Activated T-cell treated with anti-CD3 and anti-CD28 coated beads, Interleukin-2, amount 50 U/mL, for 1 hour (primary cell): ENCODE results near the gene ARRDC2.
"Not testable (repeated sequence)": the region's sequence is repeated elsewhere in the genome, so short reads cannot be mapped to it uniquely, and the experiment has no call there.

Source experiments
- DNase-seq: peaks from one replicate; pipeline ENCODE4 v3.0.0-alpha.2; 2020

The ARRDC2 gene

DNA sequence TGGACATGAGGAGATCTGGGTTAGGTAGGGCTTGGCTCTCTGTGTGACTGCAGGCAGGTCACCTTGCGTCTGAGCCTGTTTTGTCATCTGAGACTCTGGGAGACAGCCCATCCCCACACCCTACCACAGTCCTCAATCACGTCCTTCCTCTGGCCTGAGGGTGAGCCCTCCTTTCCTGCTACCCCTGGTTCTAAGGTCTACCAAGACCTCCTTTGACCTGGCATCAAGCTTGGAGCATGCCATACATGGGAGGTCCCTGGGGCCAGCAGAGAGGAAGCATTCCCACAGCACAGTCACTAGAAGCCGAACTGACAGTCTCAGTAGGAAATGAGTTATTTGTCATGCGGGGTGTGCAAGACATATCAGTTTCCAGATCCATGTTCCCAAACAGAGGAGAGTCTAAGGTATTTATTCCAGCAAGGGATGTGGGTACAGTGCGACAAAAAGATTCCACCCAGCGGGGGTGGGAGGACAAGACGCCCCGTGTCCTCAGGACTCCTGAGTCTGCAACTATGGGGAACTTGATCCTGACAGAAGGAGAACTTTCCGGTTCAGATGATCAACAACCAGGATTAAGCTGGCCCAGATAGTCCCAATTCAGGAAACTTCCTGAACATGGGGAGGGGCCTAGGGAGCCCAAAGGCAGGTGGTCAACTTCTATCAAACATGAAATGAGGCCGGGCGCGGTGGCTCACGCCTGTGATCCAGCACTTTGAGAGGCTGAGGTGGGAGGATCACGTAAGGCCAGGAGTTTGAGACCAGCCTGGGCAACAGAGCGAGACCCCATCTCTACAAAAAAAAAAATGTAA, 9.5 kb downstream of the ARRDC2 start:
- no peak for DNase-seq

DNA sequence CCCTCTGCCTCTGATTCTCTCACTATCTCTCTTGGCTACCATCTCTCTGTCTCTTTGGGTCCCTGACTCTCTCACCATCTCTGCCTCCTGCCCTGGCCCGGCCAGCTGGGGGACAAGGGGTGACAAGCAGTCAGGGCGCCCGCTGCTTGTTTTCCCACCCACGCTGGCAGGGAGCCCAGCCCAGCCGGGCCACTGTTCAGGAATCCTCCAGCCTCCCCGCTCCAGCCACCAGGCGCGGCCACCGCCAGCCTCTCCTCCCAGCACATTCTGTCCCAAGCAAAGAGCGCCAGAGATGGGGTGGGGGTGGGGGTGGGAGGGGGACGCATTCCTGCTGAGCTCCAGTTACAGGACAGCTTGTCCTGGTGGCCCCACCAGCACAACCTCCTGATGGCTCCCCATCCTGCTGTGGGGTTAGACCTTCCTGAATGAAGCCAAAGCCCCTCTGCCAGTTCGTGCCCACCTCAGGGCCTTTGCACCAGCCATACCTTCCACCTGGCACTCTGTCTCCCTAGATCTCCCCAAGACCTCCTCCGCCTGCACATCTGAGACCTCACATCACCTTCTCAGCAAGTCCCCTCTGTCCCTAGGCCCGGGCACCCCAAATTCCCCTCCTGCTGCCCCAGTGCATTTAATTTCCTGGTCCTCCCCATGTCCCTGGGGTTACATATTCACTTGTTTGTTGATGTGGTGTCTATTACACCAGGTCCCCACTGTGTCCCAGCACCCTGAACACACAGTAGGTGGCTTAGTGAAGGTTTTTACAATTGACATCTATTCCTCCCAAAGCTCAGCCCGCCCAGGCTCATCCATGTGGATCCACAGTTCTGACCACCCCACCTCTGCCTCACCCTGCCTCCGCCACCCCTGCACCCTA, 12.5 kb downstream of the ARRDC2 start:
- DNase-seq = no peak

DNA sequence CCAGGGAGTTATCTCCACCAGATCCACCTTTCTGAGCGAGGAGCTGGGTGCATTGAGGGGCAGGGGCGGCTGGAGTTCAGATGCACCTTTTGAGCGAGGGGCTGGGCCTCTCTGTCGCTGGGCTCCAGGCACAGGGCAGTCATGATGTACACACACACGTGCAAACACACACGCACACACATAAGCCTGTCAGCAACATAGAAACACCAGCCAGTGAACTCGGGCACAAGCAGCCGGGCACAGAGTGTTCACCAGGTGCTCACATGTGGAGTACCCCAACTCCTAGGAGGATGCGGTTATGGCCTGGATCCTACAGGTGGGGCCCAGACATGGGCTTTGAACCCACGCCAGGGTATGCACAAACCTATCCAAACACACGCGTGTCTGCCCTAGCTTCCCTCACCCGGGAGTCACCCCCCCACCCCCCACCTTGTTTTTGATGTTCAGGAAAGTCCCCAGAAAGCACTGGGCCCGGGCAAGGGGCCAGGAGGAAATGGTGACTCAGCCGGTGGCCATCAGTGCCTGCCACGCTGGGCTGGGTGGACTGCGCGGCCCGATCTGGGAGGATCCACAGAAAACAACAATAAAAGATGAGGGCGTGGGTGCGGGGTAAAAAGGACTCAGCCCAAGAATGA, 13.3 kb downstream of the ARRDC2 start:
- peak; percentile 80 for DNase-seq

DNA sequence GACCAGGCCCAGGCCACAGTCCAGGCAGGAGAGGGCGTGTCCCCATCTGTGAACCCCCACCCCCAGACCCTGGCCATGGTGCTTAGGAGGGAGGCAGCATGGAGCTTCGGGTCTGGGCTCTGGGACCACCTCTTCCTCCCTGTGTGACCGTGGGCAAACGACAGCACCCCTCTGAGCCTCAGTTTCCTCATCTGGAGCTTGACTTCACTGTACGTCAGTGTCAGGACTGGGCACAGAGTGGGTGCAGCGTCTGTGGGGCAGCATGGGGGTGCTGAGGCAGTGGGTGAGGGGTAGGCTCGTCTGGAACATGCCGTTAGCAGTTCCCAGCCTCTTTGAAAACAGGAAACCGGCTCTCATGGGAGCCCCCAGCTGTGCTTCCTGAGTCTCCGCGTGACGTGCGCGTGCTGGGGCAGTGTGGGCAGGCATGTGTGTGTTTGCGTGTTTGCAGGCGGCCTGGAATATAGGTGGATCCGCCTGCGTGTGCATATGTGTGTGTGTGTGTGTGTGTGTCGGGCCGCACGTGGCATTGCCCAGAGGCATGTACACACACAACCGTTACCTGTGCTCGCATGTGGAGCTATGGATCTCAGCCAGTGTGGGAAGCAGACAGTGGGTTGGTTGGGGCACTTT, 15.8 kb downstream of the ARRDC2 start:
- peak; percentile 77 for DNase-seq

DNA sequence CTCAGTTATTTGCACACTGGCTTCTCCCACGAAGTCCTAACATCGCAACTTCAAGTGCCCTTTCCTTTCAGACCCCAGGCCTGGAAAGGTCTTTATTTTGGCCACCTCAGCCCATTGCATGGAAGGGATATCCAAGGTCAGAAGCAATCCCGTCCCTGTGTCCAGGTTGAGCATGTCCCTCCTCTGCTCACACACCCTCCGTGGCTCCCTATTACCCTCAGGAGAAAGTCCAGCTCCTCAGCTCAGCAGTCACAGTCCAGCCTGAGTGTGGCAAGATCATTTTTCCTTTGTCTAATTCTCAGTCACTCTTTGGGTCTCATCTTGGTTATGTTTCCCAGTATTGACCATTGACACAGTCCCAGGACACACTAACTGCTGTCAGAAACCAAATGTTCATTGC, 19.2 kb downstream of the ARRDC2 start:
- DNase-seq = no peak

DNA sequence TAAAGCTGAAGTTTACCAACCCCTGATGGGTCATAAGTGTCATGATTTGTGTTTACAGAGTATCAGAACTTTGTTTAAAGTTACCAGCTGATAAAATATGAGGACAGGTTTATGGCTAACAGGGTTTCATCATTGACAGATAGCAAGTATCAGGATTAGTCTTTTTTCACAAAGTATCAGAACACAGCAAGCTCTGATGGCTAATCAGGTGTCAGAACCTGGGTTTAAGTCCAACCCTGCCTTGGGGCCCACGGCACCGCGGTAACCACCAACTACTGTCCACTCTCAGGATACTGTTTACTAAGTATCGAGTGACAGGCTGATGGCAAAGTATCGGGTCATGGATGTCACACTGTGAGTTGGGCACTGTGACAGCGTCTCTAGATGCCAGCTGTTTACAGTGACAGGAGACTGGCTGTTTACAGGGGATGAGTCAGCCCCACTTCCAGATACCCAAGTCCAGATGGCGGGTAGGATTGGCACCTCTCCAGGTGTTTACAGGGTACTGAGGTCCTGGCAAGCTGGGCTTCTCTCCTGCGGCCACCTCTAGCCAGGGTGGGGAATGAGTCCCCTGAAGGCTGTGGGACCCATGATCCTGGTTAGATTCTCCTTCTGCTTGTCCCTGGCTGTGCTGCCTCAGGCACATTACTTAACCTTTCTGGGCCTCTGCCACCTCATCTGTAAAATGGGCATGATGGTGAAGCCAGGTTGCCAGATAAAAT, 21.8 kb downstream of the ARRDC2 start:
- no peak for DNase-seq

DNA sequence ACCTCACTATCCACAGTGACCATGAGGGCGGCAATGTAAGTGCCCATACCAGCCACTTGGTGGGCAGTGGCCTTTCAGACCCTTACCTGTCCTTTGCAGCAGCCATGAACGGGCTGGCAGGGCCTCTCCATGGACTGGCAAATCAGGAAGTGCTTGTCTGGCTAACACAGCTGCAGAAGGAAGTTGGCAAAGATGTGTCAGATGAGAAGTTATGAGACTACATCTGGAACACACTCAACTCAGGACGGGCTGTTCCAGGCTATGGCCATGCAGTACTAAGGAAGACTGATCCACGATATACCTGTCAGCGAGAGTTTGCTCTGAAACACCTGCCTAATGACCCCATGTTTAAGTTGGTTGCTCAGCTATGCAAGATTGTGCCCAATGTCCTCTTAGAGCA, 23.4 kb downstream of the ARRDC2 start:
- DNase-seq = not testable (repeated sequence)

DNA sequence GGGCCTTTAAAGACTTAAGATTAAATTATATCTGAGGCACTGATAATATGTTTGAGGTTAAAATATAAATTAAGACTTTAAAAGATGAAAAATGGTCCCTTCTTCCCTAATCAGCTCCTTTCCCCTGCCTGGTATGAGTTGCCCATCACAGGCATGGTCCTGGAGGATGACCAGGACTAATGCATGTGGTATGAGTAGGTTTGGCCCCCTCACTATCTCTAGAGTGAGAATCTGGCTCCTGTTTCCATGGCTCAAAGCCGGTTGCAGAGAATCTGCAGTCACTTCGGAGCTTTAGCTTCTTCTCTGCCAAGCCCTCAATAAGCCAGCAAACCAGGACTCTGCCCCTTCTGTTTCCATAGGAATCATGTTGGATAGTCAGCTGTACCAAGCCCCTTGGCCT, 24.1 kb downstream of the ARRDC2 start:
- not testable (repeated sequence) for DNase-seq

DNA sequence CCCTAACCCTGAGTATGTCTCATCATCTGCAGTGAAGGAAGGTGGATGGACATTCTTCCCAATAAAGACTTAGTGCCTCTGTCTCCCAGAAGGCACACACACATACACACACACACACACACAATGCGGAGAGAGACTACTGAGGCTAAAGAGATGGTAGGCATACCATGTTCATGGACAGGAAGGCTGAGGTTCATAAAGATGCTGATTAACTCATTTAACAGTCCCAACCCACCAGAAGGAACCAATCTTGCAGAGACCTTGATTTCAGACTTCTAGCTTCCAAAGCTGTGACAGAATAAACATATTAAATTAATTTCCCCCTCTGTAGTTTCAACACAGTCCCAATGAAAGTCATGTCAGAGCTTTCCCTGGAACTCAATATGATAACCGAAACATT, 33.1 kb downstream of the ARRDC2 start:
- no peak for DNase-seq

DNA sequence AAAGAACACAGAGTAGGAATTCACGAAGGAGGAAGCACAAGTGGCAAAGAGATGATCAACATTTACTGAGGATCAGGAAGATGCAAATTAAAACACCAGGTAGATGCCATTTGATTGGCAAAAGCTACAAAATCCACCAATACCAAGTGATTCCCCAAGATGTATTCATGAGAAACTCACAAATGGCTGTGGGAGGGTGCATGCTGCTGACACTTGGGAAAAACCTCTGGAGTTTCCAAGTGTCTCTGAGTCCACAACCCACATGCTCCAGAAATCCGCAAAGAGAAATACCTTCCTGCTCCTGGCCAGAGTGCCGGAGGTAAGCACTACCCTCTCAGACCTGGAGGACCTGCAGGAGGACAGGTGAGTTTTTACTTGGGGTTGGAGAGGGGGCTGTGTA, 35.7 kb downstream of the ARRDC2 start:
- no peak for DNase-seq

DNA sequence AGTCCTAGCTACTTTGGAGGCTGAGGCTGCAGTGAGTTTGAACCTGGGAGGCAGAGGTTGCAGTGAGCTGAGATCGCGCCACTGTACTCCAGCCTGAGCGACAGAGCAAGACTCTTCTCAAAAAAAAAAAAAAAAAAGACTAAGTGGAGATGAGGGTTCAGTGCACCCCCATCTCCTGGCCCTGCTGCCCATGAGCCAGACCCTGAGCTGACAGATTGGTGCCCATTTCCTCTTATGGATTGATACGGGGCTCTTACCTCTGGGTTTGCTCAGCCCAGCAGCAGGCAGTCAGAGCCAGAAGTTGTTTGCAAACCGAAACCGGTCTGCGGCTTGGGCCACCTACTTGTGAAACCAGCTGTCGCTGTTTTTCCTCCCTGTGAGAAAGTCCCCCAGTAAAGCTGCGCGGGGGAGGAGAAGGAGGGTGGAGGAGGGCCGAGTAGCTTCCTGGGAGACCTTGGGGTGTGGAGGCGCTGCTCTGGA, 36.9 kb downstream of the ARRDC2 start:
- peak; percentile 78 for DNase-seq

DNA sequence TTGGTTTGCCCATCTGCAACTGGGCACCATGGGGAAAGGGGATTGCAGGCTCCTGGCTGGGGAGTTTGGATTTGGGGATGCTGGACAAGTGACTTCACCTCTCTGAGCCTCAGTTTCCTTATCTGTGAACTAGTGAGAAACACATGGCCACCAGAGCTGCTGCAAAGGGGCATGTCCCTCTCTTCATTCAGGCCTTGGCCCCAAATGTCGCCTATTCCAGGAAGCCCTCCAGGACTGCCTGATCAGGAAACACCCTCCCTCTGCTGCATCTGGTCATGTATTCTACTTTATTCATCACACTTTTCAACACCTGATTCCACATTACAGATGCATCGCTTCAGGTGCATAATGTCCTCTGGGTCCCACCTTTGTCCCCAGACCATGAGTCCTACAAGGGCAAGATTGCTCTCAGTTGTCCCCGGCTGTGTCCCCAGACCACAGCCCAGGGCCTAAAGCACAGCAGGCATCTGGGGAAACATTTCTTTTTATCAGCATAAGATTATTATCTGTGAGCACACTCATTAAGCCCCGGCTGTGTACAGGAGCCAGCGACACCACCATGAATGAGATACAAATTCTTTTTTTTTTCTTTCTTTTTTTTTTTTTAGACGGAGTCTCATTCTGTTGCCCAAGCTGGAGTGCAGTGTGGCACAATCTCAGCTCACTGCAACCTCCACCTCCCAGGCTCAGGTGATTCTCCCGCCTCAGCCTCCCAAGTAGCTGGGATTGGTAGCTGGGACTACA, 37.5 kb downstream of the ARRDC2 start:
- no peak for DNase-seq

DNA sequence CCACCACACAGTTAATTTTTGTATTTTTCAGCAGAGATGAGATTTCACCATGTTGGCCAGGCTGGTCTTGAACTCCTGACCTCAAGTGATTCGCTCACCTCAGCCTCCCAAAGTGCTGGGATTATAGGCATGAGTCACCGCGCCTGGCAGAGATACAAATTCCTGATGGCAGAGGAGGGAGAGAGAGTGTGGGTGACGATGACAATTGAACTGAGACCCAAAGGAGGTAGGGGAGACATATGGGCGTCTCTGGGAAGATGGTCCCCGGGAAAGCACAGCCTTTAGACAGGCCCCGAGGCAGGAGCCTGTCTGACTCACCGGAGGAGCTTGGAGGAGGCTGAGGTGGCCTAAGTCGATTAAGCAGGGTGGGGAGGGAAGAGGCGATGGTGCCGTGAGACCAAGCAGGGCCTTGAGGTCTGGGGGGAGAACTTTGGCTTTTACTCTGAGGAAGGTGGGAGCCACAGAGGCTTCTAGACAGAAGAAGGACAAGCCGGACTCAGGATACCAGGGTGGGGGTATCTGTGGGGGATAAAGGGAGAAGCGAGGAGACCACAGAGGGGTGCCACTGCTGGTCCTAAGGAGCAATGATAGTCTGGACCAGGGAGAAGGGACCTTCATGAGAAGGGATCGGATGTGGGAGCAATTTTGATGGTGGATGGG, 38.2 kb downstream of the ARRDC2 start:
- no peak for DNase-seq

DNA sequence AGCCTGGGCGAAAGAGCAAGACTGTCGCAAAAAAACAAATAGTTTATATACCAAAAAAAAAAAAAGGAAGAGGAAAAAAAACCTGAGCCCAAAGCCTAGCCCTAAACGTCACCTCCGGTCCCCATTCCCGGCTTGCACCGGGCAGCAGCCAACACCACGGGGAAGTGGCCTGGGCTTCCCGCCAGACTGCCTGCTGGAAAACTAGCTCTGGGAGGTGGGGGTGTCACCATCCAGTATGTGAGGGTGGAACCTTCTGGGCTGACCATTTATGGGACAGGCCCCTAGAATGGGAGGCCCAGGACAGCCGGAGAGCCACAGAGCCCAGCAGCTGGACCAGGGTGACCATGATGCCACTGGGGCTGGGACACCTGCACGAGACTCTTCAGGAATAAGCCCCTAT, 41.4 kb downstream of the ARRDC2 start:
- no peak for DNase-seq

DNA sequence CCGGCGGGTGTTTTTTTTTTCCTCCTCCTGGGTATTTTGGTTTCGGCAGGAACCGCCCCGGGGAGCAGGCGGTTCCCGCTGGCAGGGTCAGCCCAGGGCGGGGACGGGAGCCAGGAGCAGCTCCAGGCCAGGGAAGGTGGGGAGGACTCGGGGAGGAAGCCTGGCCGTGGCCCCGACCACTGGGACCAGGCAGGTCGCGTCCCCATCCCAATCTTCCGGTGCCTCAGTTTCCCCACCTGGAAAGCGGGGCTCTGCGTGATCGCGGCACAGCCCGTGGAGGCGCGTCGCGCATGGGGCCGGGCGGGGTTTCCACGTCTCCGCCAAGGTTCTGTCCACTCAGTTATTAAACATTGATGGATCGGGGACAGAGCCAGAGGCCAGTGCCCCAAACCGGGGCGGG, 43.9 kb downstream of the ARRDC2 start:
- DNase-seq = no peak

DNA sequence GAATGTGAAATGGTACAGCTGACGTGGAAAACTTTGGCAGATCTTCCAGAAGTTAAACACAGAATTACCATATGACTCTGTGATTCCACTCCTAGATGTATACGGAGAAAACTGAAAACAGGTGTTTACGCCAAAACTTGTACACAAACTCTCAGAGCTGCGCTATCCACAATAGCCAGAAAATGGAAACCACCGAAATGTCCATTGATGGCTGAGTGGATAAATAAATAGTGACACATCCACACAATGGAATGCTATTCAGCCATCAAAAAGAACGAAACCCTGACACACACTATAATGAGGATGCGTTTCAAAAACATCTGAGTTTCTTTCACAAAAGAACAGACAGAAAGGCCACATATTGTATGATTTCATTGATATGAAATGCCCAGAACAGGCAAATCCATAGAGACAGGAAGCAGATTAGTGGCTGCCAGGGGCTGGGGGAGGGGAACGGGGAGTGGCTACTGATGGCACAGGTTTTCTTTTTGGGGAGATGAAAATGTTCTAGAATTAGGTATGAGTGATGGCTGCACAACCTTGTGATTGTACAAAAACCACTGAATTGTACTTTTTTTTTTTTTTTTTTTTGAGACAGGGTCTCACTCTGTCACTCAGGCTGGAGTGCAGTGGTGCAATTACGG, 45.7 kb downstream of the ARRDC2 start:
- DNase-seq = no peak

DNA sequence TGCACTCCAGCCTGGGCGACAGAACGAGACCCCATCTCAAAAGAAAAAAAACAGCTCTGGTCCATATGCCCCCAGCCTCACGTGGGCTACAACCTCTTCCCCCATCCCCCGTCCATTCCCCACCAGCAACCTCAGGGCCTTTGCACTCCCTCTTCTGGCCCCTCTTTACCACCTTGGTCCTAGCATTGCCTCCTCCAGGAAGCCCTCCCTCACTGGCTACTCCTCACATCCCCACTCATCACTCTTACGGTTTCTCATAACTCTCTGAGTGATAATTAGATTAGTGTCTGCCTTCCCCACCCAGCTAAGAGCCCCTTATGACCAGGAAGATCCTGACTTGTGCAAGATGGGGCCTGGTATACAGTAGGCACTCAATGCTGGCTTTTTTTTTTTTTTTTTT, 48.0 kb downstream of the ARRDC2 start:
- no peak for DNase-seq

DNA sequence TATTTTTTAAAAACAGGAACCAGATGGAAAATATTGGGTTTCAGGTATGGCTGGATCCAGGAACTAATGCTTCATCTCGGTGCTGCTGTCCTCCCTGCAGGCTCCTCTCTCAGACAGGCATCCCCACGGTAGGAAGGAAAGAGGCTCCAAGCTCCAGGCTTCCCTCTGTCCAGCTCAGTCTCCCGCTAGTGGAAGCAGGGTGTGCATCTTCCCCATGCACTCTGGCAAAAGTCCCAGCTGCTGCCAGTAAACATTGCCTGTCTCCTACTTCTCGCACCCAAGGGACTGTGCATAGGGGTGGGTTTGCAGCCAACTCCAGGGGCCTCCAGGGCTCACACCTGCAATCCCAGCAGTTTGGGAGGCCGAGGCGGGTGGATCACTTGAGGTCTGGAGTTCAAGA, 49.6 kb downstream of the ARRDC2 start:
- DNase-seq = no peak

DNA sequence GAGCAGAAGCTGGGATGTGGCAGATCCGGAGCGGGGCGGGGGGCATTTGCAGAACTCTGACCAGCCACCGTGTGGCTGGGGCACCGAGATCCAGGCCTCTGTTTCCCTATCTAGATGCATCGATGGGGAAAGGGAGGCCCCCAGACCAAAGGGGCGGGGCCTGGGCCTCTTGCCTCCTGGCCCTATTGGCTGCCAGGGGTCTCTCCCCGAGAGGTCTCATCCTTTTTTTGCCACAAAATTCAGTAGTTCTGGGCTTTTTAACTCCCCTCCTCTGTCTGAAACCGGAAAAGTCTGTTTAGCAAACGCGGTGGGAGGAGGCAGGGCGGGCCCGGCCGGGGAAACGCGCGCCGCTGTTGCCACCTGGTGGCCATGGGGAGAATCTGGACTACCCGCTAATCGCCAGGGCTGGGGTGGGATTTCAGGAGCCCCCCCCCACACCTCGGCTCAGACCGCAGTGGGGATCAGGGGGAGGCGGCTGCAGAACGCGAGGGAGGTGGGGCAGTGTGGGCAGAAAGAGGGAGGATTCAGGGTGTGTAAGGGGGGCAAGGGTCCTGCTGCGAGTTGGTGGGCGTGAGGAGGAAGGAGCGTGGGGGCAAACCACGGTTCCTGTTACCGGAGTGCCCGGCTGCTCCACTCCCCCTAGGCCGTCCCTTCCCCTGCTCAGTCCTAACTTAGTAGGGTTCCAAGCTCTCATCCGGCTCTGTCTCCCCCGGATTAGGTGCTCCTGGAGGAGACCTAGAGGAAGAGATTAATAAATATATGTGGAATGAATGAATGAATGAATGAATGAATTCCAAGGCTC, 50.4 kb downstream of the ARRDC2 start:
- DNase-seq = peak; percentile 86

DNA sequence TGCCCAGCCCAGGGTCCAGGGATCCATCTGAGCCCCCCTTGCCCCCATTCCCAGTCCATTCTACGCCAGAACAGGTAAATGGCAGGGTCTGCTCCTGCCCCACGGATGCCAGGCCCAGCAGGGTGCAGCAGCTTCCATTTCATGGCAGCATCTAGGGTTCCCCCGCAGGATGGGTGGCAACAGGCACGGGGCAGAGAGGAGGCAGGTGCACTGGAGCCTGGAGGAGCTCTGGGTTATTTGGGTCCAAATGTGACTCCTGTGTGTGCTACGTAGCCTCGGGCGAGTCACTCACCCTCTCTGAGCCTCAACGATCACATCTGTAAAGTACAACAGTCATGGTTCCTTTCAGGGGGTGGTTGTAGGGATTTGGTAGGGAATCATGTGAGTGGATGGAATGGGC, 51.3 kb downstream of the ARRDC2 start:
- no peak for DNase-seq
